GM19193 (cell line): ENCODE data around the gene PRG2.

Source experiments
- POLR2A ChIP-seq: IDR thresholded peaks from 4 replicates; pipeline ENCODE4 v1.6.1; 2011; ENCODE audit not compliant: insufficient read depth, insufficient read length; ENCODE audit errors: extremely low read depth

Gene PRG2

DNA sequence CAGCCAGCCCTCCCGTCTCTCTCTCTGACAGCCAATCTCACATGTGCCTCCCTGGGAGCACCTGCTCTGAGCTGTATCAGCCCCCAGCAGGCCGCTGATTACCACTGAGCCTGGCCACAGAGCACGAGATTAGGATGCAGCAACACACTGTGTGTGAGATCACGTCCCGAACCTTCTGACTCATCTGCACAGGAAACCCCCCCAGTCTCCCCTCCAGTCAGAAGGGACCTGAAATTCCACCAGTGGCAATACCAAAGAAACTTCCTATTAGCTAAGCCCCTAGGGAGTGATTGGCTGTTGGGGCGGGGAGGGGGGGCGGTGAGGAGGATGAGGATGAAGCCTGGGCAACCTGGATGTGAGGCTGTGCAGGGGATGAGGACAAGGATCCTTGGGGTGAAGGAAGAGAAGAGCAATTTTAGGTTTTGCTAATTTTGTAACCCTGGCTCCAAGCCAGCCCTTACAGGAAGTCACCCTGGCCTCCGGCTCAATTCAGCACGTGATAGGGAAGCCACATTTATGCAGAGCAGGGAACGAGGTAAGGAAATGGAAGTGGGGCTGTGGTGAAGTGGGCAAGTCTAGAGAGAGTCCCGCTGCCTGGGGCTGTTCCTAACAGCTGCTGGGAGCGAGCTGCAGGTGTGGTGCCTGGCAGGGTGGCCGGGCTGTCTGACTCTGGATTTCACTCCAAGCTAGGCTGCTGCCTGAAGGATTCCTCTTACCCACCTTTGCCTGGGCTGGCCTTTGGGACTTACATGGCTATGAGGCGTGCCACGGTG is 34.5 kb upstream of the PRG2 start:
- peak; percentile 74 for TF ChIP-seq POLR2A

DNA sequence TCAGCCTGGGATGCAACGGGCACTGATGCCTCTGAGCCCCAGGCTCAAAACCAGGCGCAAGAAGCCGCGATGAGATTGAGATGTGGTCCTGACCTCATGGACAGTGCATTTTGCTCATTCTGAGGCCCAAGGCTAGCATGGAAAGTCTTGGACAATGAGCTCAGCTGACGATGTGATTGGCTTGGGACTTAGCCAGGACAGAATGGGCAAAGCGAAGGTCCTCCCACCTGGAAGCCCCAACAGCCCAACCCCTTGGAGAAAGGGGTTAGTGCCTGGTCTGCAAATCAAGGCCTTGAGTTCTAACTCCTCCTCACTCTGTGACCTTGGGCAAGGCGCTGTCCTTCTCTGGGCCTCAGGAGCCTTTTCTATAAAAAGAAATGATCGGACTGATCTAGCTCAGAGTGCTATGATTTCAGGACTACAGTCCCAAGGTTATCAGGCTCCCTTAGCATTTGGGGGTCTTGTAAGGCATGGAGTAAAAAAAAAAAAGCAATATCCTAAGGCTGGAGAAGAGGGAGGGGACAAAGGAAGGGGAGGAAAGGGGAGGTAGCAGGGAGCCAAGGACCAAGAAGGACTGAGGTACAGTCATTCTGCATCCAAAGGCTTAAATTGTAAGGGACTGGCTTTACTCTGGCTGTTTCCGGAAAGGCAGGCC is 33.8 kb upstream of the PRG2 start:
- no peak for TF ChIP-seq POLR2A

DNA sequence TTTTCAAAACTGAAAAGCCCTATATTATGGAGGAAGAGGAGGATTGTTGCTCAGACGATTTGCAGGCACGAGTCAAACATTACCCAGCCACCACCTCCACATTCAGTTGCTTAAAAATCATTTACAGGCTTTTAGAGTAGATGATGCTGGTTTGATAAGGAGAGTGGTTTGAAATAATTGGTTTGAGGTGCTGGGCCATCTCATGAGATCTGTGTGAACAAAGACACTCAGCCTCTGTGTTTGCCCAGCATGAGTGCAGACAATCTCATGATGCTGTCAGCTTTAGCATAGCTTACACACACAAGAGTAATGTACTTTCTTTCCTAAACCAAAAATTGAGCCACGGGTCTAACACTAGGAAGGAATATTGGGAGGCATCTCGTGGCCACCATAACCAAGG is 32.2 kb upstream of the PRG2 start:
- TF ChIP-seq POLR2A: no peak

DNA sequence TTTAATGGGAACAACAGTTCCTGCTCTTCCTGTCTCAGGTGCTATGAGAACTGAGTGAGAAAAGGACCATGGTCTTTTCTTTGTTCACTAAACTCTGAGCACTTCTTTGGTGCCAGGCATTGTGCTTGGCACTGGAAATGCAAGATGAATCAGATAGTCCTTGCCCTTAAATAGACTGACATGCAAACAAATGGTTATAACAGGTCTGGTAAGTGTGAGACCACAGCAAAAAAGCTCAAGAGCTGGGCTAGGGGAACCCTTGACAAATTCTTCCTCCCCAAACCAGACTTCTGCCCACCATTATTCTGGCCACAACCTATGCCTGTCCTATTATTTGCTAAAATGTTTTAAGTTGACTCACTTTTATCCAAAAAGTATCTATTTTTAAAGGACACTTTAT is 31.4 kb upstream of the PRG2 start:
- TF ChIP-seq POLR2A: no peak

DNA sequence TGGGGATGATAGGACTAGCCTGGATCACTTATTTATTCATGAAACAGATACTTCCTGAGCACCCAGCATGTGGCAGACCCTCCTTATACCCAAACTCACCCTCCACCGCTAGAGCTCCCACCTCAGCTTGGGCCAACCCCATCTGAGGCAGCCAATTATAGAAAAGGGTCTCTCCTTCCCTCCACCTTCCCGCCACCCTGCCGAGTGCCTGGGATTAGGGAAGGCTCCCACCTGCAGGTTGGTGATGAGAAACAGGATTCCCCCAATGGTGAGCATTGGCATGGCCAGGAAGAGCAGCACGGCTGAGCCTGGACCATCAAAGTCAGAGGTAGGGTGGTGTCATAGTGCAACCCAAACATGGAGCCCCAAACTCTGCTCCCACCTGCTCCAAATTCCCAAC is 30.6 kb upstream of the PRG2 start:
- peak; percentile 21 for TF ChIP-seq POLR2A

DNA sequence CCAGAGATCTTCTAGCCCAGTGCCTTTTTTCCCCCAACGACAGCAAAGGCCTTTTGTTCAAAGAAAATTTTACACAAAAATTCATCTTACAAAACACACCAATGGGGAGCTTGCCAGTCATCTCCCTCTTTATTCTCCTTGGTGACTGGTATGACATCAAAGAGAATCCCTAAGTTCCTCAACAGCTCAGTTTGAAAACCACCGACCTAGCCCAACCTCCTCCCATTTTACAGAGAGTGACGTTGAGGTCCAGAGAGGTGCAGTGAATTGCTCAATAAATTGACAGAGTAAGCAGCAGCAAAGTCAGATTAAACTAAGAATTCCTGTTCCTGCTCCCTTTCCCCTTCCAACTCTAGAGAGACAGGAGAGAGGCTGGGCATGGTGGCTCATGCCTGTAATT is 28.7 kb upstream of the PRG2 start:
- no peak for TF ChIP-seq POLR2A

DNA sequence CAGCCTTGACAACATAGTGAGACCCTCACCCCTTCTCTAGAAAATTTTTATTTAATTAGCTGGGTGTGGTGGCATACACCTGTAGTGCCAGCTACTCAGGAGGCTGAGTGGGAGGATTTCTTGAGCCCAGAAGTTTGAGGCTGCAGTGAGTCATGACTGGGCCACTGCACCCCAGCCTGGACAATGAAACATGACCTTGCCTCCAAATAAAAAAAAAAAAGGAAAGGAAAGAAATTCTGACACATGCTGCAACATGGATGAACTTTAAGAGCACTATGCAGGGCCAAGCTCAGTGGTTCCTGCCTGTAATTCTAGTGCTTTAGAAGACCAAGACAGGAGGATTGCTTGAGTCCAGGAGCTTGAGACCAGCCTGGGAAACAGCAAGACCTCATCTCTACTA is 27.7 kb upstream of the PRG2 start:
- no peak for TF ChIP-seq POLR2A

DNA sequence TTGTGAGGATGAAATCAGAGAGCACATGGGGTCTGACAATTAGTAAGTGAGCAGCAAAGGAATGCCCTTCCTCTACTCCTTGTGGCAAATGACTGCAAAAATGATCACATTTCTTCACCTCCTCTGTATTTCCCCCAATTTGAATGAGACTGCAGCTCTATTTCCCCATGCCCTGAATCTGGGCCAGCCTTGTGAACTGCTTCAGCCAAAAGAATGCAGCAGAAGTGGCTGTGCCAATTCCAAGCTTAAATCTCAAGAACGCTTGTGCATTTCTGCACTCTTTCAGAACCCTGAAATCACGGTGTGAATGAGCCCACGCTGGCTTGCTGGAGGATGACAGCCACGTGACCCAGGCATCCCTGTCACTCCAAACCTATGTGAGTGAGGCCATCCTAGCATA is 26.6 kb upstream of the PRG2 start:
- no peak for TF ChIP-seq POLR2A

DNA sequence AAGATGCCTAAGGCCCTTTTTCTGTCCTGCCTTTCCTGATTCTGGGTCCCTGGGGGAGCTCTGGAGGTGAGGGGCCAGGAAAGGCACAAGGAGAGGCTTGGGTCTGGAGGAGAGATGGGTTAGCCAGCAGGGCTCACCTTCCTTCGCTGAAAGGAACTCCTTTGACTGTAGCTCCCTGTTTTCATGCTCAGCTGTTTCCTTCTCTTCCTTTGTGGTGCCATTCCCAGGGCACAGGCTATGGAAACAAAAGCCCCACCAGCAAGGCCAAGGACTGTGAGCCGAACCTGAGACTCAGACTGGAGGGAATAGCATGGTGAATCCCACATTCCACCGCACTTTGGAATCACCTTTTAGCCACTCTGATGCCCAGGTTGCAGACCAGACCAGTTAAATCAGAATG is 26.0 kb upstream of the PRG2 start:
- TF ChIP-seq POLR2A: no peak

DNA sequence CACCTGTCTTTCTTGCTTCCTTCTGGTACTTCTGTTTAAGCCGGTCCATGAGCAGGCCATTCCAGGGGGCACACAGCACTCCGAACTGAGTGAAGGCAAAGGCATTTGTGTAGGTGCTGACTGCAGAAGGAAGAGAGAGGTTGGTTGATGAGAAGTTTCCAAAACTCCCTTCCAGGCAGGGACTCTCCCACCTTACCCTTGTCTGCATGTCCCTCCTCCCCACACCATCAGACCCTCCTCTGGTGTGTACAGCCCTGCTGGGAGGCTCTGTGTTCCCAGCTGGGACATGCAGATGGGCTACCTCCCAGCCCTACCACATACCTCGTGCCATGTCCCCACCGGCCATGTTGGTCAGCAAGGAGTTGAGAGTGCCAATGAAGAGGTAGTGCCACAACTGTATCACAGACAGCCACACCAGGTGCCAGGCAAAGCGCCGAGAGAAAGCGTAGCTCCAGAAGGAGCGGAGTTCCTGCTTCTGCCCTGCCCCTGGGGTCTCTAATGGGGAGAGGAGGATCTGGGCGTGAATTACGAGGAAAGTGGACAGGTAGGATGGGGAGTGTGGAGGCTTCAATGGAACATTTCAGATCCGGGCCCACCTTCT is 24.3 kb upstream of the PRG2 start:
- no peak for TF ChIP-seq POLR2A

DNA sequence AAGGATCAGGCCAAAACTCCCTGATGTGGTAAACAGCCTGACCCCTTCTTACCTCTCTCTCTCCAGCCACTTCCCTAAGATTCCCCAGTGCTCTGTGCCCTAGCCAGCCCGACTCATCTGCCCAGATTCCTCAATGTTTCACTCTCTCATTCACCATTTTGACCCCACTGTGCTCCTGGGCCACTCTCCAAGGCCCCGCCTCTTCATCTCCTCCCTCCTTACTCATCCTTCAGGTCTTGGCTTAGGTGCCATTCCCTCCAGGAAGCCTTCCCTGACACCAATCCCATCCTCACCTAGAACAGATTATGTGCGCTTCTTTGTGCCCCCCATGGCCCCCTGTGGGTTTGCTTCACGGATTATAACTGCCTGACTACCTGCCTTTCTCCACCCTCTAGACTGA is 23.2 kb upstream of the PRG2 start:
- TF ChIP-seq POLR2A: no peak

DNA sequence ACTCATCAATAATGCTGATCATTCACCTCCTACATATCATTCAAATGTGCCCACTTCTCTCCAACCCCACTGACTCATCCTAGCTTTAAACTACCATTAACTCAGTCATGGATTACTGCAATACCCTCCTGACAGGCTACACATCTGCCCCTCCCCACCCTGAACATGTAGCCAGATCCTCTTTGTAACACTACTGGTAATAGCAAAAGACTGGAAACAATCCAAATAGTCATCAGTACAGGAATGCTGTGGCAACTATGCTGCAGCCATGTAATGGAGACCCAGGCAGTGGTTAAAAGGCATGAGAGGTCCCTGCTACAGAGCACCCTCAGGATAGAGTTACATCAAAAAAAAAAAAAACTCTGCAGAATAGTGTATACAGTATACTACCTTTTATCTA is 19.8 kb upstream of the PRG2 start:
- TF ChIP-seq POLR2A: no peak

DNA sequence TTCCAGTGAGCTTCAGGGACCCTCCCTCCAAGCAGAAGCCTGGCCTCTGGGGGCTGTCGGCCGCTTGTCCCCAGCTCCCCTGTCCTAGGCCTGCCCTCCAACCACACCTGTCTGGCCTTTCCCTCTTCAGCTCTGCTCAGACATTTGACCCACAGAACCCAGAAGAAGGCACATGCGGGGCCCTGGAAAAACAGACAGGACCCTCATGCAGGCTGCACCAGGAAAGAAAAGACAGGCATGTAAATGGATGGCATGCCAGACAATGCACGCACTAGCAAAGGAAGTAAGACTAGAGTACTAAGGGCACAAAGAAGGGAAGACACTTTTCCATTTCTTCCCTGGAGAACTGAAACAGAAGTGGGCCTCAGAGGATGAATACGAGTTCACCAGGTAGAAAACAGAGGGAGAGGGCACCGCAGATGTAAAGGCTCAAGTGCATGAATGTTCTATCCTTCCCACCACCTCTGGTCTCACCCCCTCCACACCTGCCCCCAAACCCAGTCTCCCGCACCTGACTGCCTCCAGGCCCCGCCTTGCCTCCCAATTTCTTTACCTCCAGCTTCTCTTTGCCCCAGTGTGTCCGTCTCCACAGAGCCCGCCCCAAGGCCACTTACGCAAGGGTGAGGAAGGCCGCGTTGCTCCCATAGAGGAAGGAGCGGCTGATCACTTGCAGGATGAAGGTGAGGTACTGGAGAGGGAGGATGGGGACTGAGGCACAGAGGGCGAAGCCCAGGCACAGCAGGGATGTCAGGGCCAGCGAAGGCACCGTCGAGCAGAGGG is 19.1 kb upstream of the PRG2 start:
- TF ChIP-seq POLR2A: no peak

DNA sequence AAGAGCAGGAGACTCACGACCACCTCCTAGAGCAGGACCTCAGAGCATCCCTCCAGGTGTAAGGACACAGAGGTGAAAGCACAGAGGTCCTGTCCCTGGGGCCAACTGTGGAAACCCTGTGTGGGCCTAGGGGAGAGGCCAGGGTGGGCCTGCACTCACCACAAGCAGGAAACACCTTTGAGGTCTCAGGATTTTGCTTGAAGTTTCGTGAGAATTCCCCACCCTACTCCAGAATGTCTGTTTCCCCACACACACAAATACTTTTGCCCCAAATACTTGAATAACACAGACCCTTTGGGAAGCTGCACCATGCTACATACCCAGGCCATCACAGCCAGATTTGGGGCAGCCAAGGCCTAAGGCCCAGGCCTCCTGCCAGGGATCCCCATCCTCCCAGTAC is 18.3 kb upstream of the PRG2 start:
- no peak for TF ChIP-seq POLR2A

DNA sequence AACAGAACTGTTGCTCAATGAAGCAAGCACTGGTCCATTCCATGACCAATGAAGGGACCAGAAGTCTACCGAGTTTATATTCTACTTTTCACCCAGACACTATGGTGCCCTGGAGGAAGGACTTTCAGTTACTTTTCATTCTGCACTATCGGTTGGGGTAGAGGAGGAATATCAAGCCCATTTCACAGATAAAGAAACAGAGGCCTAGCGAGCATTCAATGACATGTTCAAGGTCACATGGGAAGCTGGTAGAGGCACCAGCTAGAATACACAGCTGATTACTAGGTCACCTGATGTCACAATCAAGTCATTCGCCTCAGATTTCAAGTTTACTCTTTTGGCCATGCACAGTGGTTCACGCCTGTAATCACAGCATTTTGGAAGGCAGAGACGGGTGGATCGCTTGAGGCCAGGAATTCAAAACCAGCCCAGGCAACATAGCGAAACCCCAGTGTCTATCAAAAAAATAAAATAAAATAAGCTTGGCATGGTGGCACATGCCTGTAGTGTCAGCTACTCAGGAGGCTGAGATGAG is 17.6 kb upstream of the PRG2 start:
- no peak for TF ChIP-seq POLR2A

DNA sequence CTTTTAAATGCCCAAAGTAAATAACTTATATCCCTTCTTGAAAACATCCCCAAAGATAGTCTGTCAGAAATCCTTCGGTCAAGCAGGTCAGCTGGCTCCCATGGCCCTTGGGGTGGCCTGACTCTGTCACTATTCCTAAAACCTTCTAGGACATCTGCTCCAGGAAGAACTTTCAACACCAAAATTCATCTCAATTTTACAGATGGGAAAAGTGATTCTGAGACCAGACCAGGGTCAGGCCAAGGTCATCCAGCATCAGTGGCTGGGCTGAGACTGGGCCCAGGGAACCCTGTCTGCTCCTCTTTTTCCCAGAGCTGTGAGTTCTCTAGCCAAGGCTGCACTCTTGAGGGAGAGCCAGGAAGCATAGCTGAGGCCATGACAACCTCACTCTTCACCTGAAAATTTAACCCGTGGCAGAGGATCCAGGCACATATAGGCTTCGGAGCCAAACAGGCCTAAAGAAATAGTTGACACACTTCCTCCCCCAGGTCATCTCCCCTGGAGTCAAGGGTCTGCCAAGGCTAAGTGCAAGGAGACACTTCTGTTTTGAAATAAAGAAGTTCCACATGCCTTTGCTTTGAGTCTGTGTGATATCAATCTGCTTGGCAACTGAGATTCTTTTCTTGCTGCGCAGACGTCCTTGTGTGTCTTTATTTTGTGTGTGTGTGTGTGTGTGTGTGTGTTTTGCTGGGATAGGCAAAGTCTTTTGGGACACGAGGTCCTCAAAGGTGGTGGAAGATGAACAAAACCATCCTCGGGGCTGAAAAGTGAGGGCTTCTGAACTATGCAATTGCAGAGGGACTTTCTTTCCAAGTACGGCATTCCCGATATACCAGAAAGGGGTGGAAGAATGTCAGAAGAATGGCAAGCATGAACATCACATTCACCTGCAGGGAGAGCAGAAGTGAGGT is 16.8 kb upstream of the PRG2 start:
- TF ChIP-seq POLR2A: peak; percentile 4
